D721Med (cell line): Measurements from ENCODE around the gene CCDC7.

Source experiments
- DNase-seq: peaks from one replicate; pipeline ENCODE4 v3.0.0; 2011; ENCODE audit warnings: low spot score; ENCODE audit not compliant: insufficient read length
- FAIRE-seq: peaks from 2 replicates; lab custom pipeline; 2011; peaks lifted over from hg19 to GRCh38; lab: Jason Lieb, UNC
- CTCF ChIP-seq: IDR thresholded peaks from 2 replicates; pipeline ENCODE4 v1.5.1; 2012; ENCODE audit warnings: mild to moderate bottlenecking, control low read depth; ENCODE audit not compliant: insufficient read depth; ENCODE audit errors: missing control alignments

The CCDC7 gene

DNA sequence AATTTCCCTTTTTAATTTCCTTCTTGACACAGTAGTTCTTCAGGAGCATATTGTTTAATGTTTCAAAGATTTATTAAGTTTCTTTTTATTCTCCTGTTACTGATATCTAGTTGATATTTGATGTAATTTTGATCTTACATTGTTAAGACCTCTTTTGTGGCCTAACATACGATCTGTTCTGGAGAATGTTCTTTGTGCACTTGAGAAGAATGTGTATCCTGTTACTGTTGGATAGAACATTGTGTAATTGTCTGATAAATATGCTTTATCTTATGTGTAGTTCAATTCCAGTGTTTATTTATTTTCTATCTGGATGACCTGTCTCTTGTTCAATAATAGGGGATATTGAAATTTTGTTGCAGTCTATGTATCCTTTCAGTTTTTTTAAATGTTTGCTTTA, 405.4 kb downstream of the CCDC7 start:
- no peak for FAIRE-seq
- TF ChIP-seq CTCF = no peak
- DNase-seq = no peak

DNA sequence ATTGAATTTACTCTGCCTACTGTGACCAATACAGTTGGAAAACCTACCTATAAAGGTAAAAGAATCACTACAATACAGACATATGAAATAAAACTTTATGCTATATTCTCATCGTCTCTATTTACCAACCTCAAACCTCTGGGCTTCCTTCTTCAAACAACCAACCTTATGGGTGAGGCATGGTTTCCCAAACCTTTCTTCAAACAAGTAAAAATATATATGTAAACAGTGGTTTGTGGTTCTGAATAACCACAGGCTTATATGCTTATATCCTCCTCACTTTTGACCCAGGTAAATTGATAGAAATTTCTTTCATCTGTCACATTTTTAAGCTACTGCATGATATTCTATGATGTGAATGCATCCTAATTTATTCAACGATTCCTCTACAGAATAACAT, 408.5 kb downstream of the CCDC7 start:
- no peak for TF ChIP-seq CTCF
- DNase-seq (no peak), FAIRE-seq (no peak)

- TF ChIP-seq CTCF = no peak
- FAIRE-seq (no peak), DNase-seq (no peak)
Observed at GRCh38 chr10:32865170-32865569, 419.2 kb downstream of the CCDC7 start.

DNA sequence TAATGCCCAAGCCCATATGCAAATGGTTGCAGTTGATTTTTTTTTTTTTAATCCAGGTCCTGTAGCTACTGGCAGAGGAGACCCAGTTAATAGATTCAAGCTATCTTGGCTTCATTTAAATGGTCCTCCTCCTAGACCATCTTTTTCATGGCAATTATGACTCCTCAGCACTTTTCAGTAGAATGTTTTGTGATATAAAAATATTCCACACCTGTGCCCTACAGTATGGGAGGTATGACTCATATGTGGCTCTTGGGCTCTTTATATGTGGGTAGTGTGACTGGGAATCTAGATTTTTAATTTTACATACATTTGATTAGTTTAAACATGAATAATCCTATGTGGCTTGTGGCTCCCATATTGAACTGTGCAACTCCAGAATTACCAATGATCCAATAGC, 432.0 kb downstream of the CCDC7 start:
- FAIRE-seq = no peak
- no peak for TF ChIP-seq CTCF
- DNase-seq = no peak

DNA sequence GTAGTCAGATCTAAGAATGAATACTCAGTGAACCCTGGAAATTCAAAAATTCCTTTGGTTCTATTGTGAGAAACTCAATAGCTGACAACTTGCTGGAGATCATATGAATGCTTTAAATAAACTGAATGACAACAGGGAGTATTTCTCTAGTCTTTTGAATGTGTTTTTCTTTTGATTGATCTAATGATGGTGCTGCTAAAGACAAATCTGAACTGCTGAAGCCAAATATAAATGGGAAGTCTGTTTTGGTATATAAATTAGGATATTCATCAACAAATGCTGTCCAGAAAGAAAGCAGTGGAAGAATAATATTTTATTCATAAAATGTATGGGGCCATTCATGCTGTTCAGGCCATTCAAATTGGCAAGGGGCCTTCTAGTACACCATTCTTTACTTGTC, 432.7 kb downstream of the CCDC7 start:
- no peak for FAIRE-seq
- DNase-seq = no peak
- no peak for TF ChIP-seq CTCF

DNA sequence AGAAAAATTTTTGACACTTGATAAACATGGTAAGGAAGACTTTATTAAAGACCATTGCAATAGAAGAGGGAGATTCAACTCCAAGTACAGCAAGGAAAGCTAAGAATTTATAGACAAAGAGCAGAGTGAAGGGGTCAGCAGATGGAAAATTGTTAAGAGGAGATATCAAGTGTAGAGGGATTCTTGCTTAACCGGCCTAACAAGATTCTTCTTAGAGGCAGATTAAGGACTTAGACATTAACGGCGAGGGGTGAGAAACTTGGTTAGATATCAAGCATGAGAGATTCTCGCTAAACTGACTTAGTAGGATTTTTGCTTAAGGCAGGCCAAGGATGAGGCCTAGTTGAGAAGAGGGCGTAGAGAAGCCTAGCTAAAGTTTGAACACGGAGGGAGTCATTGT, 436.1 kb downstream of the CCDC7 start:
- FAIRE-seq = peak; percentile 70
- DNase-seq = no peak

GRCh38 chr10:32887481-32887880, 441.5 kb downstream of the CCDC7 start:
- DNase-seq = no peak
- TF ChIP-seq CTCF = no peak
- no peak for FAIRE-seq

More for the DNA sequence above, 436.1 kb downstream of the CCDC7 start:
- no peak for TF ChIP-seq CTCF
